Loucy (cell line): ENCODE measurements around the gene TUBB6.

Experiments
- EZH2phosphoT487 ChIP-seq: fragments of 200-600 bp; IDR thresholded peaks from 2 replicates; pipeline ENCODE4 v1.6.1; 2018; ENCODE audit warnings: antibody characterized with exemption, mild to moderate bottlenecking, moderate library complexity, borderline replicate concordance
- TF ChIP-seq, protein P1 (sequence below): fragments of 200-600 bp; sonication (generic); conservative IDR thresholded peaks from 2 replicates; pipeline ENCODE4 v1.5.1; 2014; ENCODE audit warnings: mild to moderate bottlenecking, antibody characterized with exemption, low read length

DNA sequence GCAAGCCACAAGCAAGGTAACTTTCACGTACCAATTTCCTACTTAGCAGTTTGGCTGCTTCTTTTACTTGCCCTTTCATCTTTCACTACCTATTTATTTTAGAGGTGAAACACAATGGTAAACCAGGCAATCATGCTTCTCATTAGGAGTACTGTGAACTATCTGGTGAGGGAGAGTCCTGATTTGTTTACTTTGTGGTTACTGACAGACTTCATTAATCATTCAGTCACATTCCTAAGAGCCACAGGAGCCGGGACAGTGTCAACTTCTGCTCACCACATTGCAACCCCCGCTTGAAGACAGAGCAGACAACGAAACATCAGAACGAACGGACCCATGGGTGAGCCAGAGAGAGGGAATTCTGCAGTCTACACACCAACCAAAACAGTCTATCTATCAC, 28.8 kb downstream of the TUBB6 start:
- TF ChIP-seq, protein P1, sequence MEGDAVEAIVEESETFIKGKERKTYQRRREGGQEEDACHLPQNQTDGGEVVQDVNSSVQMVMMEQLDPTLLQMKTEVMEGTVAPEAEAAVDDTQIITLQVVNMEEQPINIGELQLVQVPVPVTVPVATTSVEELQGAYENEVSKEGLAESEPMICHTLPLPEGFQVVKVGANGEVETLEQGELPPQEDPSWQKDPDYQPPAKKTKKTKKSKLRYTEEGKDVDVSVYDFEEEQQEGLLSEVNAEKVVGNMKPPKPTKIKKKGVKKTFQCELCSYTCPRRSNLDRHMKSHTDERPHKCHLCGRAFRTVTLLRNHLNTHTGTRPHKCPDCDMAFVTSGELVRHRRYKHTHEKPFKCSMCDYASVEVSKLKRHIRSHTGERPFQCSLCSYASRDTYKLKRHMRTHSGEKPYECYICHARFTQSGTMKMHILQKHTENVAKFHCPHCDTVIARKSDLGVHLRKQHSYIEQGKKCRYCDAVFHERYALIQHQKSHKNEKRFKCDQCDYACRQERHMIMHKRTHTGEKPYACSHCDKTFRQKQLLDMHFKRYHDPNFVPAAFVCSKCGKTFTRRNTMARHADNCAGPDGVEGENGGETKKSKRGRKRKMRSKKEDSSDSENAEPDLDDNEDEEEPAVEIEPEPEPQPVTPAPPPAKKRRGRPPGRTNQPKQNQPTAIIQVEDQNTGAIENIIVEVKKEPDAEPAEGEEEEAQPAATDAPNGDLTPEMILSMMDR: no peak
- TF ChIP-seq EZH2phosphoT487: no peak
